Epithelial cell of esophagus (primary cell): ENCODE data around the gene PHKA1.

Experiments used
- DNase-seq: peaks from one replicate; pipeline ENCODE4 v3.0.0; 2010; ENCODE audit warnings: low read depth
- H3K4me3 ChIP-seq: 2 replicates; pipeline ENCODE4 v1.5.1; 2011; ENCODE audit warnings: mild to moderate bottlenecking, low read length, control low read depth
- CTCF ChIP-seq: IDR thresholded peaks from 2 replicates; pipeline ENCODE4 v1.5.1; 2011; ENCODE audit warnings: low read depth, mild to moderate bottlenecking, low read length, control low read depth, inconsistent platforms; ENCODE audit not compliant: insufficient read depth; ENCODE audit errors: missing control alignments

PHKA1 gene

DNA sequence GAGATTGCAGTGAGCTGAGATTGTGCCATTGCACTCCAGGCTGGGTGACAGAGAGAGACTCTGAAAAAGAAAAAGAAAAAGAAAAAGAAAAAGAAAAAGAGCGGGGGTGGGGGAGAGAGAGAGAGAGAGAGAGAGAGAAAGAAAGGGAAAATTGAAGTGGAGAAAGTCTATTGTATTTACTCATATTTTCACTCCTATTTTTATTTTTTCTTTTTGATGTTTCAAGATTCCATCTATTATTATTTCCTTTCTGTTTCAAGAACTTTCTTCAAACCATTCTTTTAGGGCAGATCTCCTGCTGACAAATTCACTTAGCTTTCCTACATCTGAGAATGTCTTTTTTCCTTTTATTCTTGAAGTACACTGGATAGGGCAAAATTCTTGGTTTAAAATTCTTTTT, 83.9 kb downstream of the PHKA1 start:
- no peak for DNase-seq

DNA sequence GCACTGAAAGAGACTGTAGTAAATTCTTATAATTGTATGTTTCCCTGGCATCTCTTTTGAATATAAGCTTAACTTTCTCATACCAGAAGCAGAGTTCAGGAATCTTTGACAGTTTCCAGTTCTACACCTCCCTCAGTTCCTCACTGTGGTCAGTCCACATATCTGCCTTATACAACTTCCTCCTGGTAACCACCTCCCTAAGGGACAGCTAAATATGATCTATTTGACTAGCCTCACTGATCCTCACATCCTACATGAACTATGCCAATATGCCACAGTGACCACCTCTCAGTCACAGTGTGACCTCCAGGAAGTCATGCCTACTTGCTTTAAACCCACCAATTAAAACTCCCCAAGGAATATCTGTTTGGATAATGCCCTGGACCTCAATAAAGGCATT, 89.9 kb downstream of the PHKA1 start:
- no peak for TF ChIP-seq CTCF
- H3K4me3 ChIP-seq, result no peak overlapping the region
- DNase-seq, result no peak

More for the DNA sequence above, 83.9 kb downstream of the PHKA1 start:
- no peak for TF ChIP-seq CTCF
- no peak overlapping the region for H3K4me3 ChIP-seq

DNA sequence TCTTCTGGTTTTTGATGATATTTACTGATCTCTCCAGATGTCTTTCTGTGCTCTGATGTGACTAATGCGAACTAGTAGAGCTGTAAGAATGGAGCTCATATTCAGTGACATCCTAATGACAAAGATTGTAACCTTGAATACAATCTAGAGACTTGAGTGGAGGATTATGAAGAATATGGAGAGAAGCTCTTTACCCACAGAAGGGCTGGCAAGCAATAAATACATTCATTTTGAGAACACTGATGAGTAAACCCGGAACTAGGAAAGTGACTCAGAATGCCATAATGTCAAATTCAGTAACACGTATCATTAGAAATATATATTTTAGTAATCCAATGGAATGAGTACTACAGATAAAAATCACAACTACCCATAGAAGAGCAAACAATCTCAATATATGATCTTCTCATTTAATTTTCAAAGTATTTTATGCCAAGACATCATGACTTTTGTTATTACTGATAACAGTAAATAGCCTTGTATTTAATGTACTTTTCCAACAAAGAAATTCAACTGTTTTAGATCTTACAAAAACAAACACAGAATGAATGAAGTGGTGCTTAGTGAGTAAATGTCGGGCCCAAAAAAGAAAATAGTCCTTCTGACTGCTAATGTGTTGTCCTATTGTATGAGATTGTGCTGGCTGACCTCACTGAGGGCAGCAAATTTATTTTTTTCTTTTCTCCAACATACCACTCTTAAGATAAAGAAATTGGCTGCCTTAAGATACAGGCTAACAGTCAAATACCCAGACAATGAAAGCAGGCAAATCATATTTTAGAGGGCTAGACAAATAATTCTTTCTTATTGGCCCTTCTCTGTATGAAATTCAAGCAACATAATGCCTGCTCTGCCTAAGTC, 92.3 kb downstream of the PHKA1 start:
- peak; percentile 64 for DNase-seq
- TF ChIP-seq CTCF, result no peak
- no peak overlapping the region for H3K4me3 ChIP-seq

GRCh38 chrX:72621163-72621562, 92.9 kb downstream of the PHKA1 start:
- no peak overlapping the region for H3K4me3 ChIP-seq
- no peak for DNase-seq
- no peak for TF ChIP-seq CTCF

- DNase-seq, result peak; percentile 86
- no peak overlapping the region for H3K4me3 ChIP-seq
- TF ChIP-seq CTCF, result no peak
Observed at GRCh38 chrX:72620550-72621145, 93.5 kb downstream of the PHKA1 start.

DNA sequence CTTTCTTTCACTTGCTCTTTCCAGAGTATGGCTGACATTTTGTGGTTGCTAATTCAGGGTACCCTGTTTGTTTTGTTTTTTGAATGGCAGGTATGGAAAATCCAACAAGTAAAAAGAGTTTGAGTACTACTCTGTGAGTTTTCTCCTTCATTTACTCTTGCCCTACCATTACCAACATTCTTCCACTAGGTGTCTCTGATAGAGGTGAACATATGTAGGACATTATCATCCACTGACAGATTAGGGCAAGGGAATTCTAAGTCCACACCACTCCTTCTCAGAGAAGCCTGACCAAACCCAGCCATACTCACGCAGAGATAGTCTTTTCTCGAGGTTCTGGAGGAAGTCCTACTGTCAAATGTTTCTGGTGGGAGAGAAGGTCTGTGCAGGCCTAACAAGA, 104.8 kb downstream of the PHKA1 start:
- no peak overlapping the region for H3K4me3 ChIP-seq
- peak; percentile 37 for TF ChIP-seq CTCF
- DNase-seq, result peak; percentile 16
